SK-N-SH treated with all-trans-retinoic acid at 6 μM for 48 hours (cell line): ENCODE measurements around the gene PLXND1.

ENCODE experiments used
- ARNTL ChIP-seq: fragments of 450-650 bp; formaldehyde crosslinking; IDR thresholded peaks from 2 replicates; pipeline ENCODE4 v1.5.0; 2020; ENCODE audit warnings: low read depth, mild to moderate bottlenecking, moderate library complexity, borderline replicate concordance
- CSDC2 ChIP-seq: fragments of 250-450 bp; sonication (Bioruptor Pico); IDR thresholded peaks from 2 replicates; pipeline ENCODE4 v1.5.0; 2020; ENCODE audit warnings: mild to moderate bottlenecking, moderate library complexity
- CSRNP3 ChIP-seq: fragments of 250-450 bp; sonication (Bioruptor Pico); IDR thresholded peaks from 2 replicates; pipeline ENCODE4 v1.5.1; 2021; ENCODE audit warnings: mild to moderate bottlenecking, moderate library complexity
- ESRRG ChIP-seq: fragments of 250-450 bp; sonication (Bioruptor Pico); IDR thresholded peaks from 2 replicates; pipeline ENCODE4 v1.6.1; 2021; ENCODE audit warnings: mild to moderate bottlenecking
- OSR1 ChIP-seq: fragments of 250-450 bp; sonication (Bioruptor Pico); IDR thresholded peaks from 2 replicates; pipeline ENCODE4 v1.8.0; 2022; ENCODE audit warnings: moderate library complexity, mild to moderate bottlenecking, inconsistent platforms
- PATZ1 ChIP-seq: fragments of 250-450 bp; sonication (Bioruptor Pico); IDR thresholded peaks from 2 replicates; pipeline ENCODE4 v1.8.0; 2020; ENCODE audit warnings: mild to moderate bottlenecking, moderate library complexity, borderline replicate concordance
- TSHZ2 ChIP-seq: fragments of 250-450 bp; sonication (Bioruptor Pico); IDR thresholded peaks from 2 replicates; pipeline ENCODE4 v1.5.0; 2020; ENCODE audit warnings: mild to moderate bottlenecking, moderate library complexity
- ZNF565 ChIP-seq: fragments of 450-650 bp; formaldehyde crosslinking; conservative IDR thresholded peaks from 2 replicates; pipeline ENCODE4 v1.5.0; 2020; ENCODE audit warnings: low read depth, mild to moderate bottlenecking, moderate library complexity
- ZNF70 ChIP-seq: fragments of 450-650 bp; formaldehyde crosslinking; IDR thresholded peaks from 2 replicates; pipeline ENCODE4 v1.5.0; 2020; ENCODE audit warnings: mild to moderate bottlenecking, moderate library complexity
- ZNF8 ChIP-seq: fragments of 450-650 bp; formaldehyde crosslinking; IDR thresholded peaks from 2 replicates; pipeline ENCODE4 v1.5.0; 2020; ENCODE audit warnings: mild to moderate bottlenecking, moderate library complexity

- TF ChIP-seq OSR1 (CRISPR knock-in tag) (no peak), ARNTL (no peak), CSDC2 (CRISPR knock-in tag) (no peak), ZNF565 (CRISPR knock-in tag) (no peak), CSRNP3 (CRISPR knock-in tag) (no peak), ZNF8 (CRISPR knock-in tag) (no peak), PATZ1 (CRISPR knock-in tag) (no peak), TSHZ2 (CRISPR knock-in tag) (no peak), ZNF70 (no peak), ESRRG (CRISPR knock-in tag) (no peak)
Measured at GRCh38 chr3:129514110-129514509, 92.4 kb downstream of the PLXND1 start.
